HepG2 (cell line): ENCODE measurements around the gene UST. TPM values are rescaled to one million over a fixed set of nuclear protein-coding genes. Genes with fewer than 3 reads are reported as not detected.
A peak's percentile ranks its signal among the peaks of the same experiment; 100 is the strongest.

Experiments
- CBX5 ChIP-seq: sonication (generic); formaldehyde crosslinking; IDR thresholded peaks from 2 replicates; pipeline ENCODE4 v1.4.0; 2020; ENCODE audit warnings: missing genetic modification reagents, borderline replicate concordance
- JUND ChIP-seq: sonication (generic); formaldehyde crosslinking; IDR thresholded peaks from 2 replicates; pipeline ENCODE4 v1.8.0; 2022; ENCODE audit warnings: mild to moderate bottlenecking, missing genetic modification reagents
- MED13 ChIP-seq: sonication (generic); formaldehyde crosslinking; IDR thresholded peaks from 2 replicates; pipeline ENCODE4 v1.5.0; 2020; ENCODE audit warnings: missing genetic modification reagents
- NKX3-1 ChIP-seq: sonication (generic); formaldehyde crosslinking; IDR thresholded peaks from 2 replicates; pipeline ENCODE4 v1.5.0; 2020; ENCODE audit warnings: missing genetic modification reagents
- PBX2 ChIP-seq: IDR thresholded peaks from 2 replicates; pipeline ENCODE4 v1.6.1; 2016; ENCODE audit warnings: control low read depth
- RERE ChIP-seq: IDR thresholded peaks from 2 replicates; pipeline ENCODE4 v1.6.1; 2016; ENCODE audit warnings: low read depth, missing genetic modification reagents, missing compliant biosample characterization
- ZNF281 ChIP-seq: sonication (generic); formaldehyde crosslinking; IDR thresholded peaks from 2 replicates; pipeline ENCODE4 v1.4.0; 2020; ENCODE audit warnings: missing genetic modification reagents, borderline replicate concordance
- ZNF530 ChIP-seq: sonication (generic); formaldehyde crosslinking; IDR thresholded peaks from 2 replicates; pipeline ENCODE4 v1.5.0; 2020; ENCODE audit warnings: low read depth, mild to moderate bottlenecking, missing genetic modification reagents
- polyA plus RNA-seq, 8 experiments: library from polyadenylated mRNA; depleted of rRNA in 3 of 8; stranded (reverse) in 7 of 8; unstranded in 1 of 8; fragments of >200 nt; fragmentation: Illumina TruSeq in 4 of 8; extraction: Trizol in 4 of 8; gene quantifications; 2 replicates each; pipeline versions ENCODE4 v1.2.1 to v1.2.3, GENCODE V29; 2011 to 2016; ENCODE audit warnings: low read depth in 4 of 8, missing spikeins in 1 of 8, mixed read lengths in 1 of 8; ENCODE audit not compliant: insufficient read depth in 1 of 8
- total RNA-seq, 5 experiments: library from RNA; depleted of rRNA; stranded (reverse); fragments of >200 nt; fragmentation: Illumina TruSeq; extraction: Trizol; gene quantifications; 2 replicates each; pipeline ENCODE4 v1.2.3, GENCODE V29; 2016; ENCODE audit warnings: low read depth in 1 of 5
- TF ChIP-seq, protein P1 (sequence below): sonication (generic); formaldehyde crosslinking; IDR thresholded peaks from 2 replicates; pipeline ENCODE4 v1.9.0; 2021; ENCODE audit warnings: missing genetic modification reagents, borderline replicate concordance
- TF ChIP-seq, protein P2 (sequence below): sonication (generic); formaldehyde crosslinking; IDR thresholded peaks from 2 replicates; pipeline ENCODE4 v1.5.1; 2020; ENCODE audit warnings: mild to moderate bottlenecking, missing genetic modification reagents, moderate library complexity

UST gene
- total and polyA plus RNA-seq, 2 of the 13 experiments (the other 11 are each of a cell fraction or from before 2014, with no cell fraction given): 0.27 TPM; not detected in 1

GRCh38 chr6:148979014-148979901 is 232.4 kb downstream of the UST start (continued):
- TF ChIP-seq ZNF281 (peak; percentile 45; the same call in 1 of the 2 replicates), NKX3-1 (no peak), MED13 (CRISPR knock-in tag) (peak; percentile 96), ZNF530 (CRISPR knock-in tag) (no peak), CBX5 (no peak), JUND (peak; percentile 66; the same call in 1 of the 2 replicates), PBX2 (CRISPR knock-in tag) (no peak), RERE (CRISPR knock-in tag) (peak; percentile 53; the same call in 1 of the 2 replicates)
- TF ChIP-seq, protein P1, sequence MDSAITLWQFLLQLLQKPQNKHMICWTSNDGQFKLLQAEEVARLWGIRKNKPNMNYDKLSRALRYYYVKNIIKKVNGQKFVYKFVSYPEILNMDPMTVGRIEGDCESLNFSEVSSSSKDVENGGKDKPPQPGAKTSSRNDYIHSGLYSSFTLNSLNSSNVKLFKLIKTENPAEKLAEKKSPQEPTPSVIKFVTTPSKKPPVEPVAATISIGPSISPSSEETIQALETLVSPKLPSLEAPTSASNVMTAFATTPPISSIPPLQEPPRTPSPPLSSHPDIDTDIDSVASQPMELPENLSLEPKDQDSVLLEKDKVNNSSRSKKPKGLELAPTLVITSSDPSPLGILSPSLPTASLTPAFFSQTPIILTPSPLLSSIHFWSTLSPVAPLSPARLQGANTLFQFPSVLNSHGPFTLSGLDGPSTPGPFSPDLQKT (CRISPR knock-in tag): no peak
- TF ChIP-seq, protein P2, sequence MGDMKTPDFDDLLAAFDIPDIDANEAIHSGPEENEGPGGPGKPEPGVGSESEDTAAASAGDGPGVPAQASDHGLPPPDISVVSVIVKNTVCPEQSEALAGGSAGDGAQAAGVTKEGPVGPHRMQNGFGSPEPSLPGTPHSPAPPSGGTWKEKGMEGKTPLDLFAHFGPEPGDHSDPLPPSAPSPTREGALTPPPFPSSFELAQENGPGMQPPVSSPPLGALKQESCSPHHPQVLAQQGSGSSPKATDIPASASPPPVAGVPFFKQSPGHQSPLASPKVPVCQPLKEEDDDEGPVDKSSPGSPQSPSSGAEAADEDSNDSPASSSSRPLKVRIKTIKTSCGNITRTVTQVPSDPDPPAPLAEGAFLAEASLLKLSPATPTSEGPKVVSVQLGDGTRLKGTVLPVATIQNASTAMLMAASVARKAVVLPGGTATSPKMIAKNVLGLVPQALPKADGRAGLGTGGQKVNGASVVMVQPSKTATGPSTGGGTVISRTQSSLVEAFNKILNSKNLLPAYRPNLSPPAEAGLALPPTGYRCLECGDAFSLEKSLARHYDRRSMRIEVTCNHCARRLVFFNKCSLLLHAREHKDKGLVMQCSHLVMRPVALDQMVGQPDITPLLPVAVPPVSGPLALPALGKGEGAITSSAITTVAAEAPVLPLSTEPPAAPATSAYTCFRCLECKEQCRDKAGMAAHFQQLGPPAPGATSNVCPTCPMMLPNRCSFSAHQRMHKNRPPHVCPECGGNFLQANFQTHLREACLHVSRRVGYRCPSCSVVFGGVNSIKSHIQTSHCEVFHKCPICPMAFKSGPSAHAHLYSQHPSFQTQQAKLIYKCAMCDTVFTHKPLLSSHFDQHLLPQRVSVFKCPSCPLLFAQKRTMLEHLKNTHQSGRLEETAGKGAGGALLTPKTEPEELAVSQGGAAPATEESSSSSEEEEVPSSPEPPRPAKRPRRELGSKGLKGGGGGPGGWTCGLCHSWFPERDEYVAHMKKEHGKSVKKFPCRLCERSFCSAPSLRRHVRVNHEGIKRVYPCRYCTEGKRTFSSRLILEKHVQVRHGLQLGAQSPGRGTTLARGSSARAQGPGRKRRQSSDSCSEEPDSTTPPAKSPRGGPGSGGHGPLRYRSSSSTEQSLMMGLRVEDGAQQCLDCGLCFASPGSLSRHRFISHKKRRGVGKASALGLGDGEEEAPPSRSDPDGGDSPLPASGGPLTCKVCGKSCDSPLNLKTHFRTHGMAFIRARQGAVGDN (CRISPR knock-in tag): no peak
